MM.1S (cell line): Measurements from ENCODE around the gene ELAVL4.

Experiments used
- CTCF ChIP-seq: fragments of 300-600 bp; sonication (generic); IDR thresholded peaks from 2 replicates; pipeline ENCODE4 v1.5.1; 2016; ENCODE audit warnings: antibody characterized with exemption, low read length, mixed read lengths
- EZH2 ChIP-seq: fragments of 300-600 bp; sonication (generic); optimal IDR thresholded peaks from 2 replicates; pipeline ENCODE3; 2017; ENCODE audit warnings: low read depth, mild to moderate bottlenecking, antibody characterized with exemption, low read length, mixed read lengths

- TF ChIP-seq CTCF: no peak
- TF ChIP-seq EZH2: no peak
Observed at GRCh38 chr1:50193002-50193401, 84.3 kb downstream of the ELAVL4 start.
